GM19372 (cell line): ENCODE data around the gene RNF41.
A peak's percentile ranks its signal among the peaks of the same experiment; 100 is the strongest.

Experiments
- ATAC-seq: cut with Tn5 transposase; IDR thresholded peaks from one replicate; pipeline ENCODE4 v1.9.1; 2021; ENCODE audit warnings: mild to moderate bottlenecking, low read depth, moderate library complexity; ENCODE audit not compliant: unreplicated experiment

Gene RNF41

DNA sequence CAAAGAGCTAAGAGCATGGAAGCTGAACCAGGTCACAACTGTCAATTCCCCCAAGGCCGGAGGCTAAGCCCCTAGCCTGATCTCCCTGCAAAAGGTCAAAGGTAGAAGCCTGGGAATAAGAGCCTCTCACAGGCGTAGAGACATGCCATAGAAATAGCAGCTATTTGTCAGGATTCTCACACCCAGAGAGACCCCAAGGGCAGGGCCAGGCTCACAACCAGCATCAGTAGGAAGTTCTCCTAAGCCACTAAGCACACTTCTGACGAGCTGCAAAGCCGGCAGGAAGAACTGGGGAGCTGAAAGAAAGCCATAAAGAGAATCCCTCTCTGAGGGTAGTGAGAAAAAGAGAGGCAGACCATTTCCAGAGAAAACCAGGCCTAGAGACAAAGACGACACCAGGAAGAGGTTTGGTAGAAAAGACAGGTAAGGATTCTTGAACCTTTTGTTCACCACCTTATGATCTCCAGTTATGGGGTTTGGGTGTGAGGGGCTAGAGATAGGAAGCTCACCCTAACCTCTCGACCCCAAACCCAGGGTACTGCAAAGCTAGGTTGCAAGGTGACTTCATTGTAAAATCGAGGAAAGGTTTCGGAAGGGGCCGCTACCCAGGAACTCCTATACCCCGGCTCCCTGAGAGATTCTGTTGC lies 33.5 kb downstream of the RNF41 start:
- ATAC-seq: no peak

DNA sequence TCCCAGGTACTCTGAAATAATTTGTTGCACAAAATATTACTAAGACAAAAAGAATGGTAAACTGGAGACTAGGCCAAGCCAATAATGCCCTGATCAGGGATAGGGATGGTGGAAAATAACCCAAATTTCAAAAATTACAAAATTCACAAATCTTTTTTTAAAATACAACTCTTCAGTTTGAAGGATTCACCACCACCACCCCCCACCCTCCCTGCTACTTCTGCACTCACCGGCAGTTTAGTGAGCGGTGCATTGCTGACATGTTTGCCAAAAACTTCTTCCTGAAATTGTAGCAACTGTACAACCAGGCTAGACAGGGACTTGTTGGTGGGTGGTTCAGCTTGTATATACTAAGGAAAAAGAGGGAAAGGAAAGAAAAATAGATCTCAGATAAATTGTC lies 34.8 kb downstream of the RNF41 start:
- no peak for ATAC-seq

DNA sequence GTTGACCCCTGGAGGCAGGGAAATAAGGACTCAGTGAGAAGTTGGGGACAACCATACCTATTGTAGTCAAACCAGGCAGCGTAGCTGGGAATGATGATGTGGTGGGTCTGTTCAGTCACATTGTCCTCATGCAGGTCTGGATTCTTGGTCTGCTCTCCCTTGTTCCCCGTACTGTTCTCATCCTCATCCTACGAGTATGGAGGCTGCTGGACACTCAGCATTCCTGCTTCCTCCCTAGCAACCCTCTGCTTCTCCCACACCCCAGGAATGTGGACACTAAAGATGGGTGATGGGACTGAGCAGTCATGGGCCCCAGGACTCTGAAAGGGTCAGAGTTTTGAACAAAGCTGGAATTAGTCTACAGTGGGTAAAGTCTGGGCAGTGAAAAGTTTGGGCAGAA lies 43.4 kb downstream of the RNF41 start:
- ATAC-seq: no peak

GRCh38 chr12:56172839-56173238 lies 48.9 kb downstream of the RNF41 start:
- ATAC-seq: no peak

GRCh38 chr12:56169229-56169759 lies 52.4 kb downstream of the RNF41 start:
- ATAC-seq: no peak

- ATAC-seq: no peak
These were observed 56.4 kb downstream of the RNF41 start for GRCh38 chr12:56165369-56165768.

GRCh38 chr12:56164345-56164729 lies 57.4 kb downstream of the RNF41 start:
- ATAC-seq: no peak

DNA sequence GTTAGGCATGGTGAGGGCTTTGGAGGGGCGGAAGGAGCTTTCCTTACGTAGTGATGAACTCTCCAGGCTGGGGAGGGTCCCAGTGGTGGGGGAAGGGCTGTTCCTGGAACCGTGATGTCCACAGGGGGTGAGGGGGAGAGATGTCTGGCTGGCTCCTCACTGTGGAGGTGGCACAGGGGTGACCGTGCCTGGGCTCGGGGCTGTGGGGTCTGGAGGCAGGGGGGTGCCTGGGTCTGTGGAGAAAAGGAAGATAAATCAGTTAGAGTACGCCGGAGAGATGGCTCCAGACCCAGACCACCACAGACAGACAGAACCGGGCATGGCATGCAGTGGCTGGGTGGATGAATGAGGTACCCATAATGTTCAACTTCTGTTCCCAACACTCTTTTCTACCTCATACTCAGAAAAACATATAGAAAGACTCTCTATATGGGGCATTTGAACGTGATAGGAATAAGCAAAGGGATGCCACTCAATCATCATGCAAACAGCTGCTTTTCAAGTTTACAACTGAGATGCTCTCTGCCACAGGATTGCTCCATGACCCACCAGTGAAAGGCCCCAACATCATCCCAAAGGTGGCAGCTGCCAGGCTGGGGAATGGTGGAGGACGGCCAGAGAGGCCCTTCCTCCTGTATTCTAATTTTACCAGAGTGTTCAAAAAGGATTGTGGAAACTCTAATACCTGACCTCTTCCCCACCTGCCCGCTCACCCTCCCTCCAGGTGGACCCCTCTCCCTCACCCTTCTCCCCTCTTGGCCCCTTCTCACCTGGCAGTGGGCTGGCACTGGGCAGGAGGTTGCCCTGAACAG lies 58.0 kb downstream of the RNF41 start:
- ATAC-seq: no peak

DNA sequence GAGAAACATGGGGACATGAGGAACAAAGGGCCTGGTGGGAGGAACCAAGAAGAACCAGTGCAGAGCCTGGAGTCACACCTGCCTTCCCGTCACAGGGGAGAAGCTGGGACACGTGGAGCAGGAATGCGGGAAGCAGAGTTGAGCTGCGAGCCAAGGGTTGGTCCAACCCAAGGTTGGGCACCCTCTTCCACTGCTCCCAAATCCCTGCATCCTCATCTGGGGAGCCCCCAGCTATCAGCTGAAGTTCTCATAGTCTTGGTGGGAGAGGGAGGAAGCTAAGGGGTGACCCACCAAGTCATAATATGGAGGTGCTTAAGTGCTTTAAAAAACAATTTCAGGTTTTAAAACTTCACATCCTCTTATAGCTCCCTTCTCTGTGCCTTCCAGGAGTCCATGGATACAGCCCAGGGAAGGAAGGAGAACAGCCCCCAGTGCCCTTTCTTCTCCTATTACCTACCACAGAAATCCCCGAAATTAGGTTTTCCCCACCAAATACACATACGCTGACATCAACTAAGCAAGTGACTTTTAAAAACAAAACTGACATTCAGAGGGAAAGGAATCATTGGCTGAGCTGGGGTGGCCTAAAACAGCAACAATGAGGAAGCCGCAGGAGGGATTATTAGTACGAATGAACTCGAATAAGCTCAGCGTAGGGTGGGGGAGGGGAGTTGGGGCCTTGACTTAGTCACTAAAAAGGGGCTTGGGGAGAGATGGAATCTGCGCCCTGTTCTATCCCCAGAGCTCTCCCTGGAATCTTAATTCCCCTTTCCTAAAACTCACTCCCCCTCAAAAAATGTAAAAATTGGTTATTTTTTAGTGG lies 59.0 kb downstream of the RNF41 start:
- ATAC-seq: no peak

DNA sequence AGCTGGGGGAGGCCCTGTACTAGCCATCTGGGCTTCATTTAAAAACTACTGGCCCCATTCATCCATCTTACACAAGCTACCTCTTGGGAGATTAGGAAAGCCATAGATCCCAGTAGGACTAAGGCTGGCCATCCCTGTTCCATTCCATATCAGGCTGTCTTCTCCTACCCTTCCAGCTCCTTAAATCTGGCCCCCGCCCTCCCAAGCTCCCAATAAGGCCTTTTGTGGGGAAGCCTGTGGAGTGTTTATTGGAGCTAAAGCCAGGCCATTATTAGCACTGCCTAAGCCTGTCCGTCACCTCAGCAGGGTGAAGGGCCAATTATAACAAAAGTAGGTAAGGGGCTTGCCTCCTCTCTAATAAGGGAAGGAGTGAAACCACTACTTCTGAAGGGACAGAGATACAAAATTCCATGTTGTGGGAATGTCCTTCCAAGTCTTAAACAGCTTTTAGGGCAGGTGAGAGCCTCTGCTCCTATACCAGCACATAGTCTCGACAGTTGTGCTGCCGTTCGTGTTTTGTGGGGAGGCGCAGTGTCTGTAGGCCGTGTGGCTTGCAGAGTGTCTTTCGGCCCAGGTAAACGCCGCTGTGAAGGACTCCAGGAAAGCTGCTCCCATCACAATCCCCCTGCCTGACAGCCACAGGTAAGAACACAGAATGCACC lies 59.9 kb downstream of the RNF41 start:
- no peak for ATAC-seq

DNA sequence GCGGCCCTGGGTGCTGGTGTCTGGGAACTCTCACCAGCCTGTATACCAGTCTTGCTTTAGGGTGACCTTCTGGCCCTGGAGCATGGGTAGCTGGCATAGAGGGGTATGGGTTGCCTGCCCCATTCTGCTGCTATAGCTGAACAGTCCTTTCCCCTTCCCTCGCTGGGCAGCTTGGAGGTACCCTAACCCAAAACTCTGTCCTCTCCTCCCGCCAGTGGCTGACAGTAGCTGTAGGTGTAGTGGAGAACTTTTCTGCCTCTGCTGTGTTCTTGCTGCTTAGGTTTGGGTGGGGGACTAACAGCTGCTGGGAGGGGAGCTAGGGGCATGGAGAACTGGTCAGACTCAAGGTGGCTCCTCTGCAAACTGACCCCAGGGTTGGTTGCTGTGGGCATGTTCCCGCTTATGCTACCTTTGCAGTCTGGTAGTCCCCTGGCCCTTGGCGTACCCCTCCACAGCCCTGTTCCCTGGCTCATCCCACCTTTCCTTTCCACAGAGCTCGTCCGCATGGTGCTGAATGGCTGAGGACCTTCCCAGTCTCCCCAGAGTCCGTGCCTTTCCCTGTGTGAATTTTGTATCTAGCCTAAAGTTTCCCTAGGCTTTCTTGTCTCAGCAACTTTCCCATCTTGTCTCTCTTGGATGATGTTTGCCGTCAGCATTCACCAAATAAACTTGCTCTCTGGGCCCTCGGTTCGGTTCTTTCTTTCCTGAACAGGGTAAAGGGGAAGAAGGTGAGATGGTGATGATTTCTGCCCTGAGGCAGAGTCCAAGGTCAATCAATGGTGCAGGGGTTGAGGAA lies 60.6 kb downstream of the RNF41 start:
- ATAC-seq: no peak

DNA sequence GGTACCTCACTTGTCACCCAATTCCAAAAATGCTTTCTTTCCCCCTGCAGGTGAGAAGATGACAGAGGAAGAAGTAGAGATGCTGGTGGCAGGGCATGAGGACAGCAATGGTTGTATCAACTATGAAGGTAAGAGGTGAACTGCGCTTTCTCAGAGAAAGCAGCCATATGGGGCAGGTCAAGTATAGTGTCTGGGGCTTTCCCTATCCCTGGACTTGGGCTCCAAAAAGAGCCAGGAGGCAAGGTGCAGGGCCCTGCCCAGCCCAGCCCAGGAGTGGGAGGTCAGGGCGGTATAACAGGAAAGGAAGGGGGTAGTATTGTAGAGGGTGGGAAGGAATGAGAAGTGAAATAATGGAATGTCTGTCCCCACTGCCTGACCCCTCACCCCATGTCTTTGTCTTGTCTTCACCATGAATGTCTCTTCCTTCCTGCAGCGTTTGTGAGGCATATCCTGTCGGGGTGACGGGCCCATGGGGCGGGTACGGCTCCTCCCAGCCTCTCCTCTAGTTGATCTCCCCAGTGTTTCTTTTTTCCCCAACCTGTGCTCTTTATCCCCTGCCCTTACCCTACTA lies 61.4 kb downstream of the RNF41 start:
- no peak for ATAC-seq

DNA sequence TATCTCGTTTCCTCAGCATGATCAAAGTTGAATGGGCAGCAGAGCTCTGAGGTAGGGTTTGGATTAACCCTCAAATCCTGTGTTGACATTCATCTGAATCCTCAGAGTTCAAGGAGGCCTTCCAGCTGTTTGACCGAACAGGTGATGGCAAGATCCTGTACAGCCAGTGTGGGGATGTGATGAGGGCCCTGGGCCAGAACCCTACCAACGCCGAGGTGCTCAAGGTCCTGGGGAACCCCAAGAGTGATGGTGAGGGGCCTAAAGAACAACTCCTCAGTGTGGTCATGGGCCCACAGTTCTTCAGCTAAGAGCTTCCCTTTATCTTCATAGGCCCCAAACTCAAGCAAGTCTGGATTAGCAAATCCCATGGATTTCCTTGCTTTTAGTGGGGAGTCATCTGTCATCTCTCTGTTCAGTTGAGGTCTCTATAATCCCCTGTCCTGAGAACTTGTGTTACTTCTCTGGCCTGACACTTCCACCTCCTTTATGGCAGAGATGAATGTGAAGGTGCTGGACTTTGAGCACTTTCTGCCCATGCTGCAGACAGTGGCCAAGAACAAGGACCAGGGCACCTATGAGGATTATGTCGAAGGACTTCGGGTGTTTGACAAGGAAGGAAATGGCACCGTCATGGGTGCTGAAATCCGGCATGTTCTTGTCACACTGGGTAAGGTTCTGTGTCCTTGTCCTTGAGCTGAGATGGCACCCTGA lies 62.1 kb downstream of the RNF41 start:
- no peak for ATAC-seq

DNA sequence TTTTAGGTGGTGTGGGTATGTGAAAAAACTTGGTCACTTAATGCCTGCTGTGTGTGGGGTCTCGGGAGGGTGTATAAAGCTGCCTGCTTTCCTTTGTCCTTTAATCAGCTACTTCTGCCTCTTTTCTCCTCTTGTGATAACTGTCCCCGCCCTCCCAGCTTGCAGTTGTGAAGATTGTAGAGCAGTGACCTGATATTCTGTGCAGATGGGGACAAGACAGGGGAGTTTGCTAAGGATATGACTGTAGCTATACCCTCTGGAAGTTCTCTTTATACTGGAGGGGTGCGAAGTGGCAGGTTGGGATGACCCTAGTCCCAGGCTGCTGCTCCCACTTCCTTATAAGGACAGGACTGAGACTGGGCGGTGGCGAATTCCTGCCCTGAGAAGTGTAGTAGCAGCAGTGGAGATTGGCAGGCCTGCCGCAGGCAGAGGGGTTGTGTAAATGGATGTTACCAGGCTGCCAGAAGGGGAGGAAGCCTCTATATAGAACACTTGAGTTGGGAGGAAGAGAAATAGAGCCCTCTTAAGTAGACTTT lies 62.7 kb downstream of the RNF41 start:
- ATAC-seq: no peak

DNA sequence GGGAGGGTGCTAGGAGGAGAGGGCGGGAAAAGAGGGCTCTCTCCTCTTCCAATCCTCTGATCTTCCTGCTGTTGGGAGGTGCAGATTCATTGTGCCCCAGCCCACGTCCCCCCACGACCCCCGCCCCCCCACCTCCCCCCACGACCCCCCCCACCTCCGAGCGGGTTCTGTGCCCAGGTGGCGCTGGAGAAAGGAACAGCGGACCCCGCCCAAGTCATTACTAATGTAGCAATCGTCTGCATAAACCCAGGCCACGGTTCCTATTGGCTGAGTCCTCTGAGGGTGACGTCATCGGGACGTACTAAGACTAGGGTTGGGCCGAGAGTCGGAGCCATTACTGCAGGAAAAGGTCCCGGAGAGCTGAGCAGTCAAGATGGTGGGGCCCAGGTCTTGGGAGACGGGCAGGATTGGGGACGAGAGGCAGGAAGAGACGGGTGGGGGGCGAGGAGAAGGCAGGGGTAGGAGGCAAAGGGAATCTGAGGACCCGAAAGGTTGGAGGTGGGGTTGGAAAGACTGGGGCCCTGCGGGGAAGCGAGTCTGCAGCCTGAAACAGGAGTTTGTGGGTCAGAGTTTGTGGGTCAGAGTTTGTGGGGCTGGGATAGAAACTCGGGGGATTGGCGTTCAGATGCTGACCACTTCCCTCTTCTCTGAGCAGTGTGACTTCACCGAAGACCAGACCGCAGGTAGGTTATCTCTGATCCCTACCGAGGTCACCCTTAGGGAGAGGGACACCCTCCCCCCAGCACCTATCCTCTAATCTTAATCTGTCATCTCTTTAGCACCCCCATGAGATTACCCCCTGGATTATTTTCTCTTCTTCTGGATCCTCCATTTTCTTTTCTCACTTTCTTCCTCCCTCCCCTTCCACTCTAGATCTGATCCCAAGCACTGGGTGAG lies 63.4 kb downstream of the RNF41 start, which contains the start of gene MYL6:
MYL6 (plus strand) TSS at position 331 of the 897 bp plus-strand sequence; CDS start at position 374, 43 bp downstream.
- peak; percentile 83 for ATAC-seq

- ATAC-seq: peak; percentile 28
These were observed 64.3 kb downstream of the RNF41 start for GRCh38 chr12:56157201-56158028.
